Esophagus (tissue), 2 donors: ENCODE data around the gene FRMD4A. TPM values are rescaled to one million over a fixed set of nuclear protein-coding genes. Genes with fewer than 3 reads are reported as not detected.
"Not testable (repeated sequence)": the region's sequence is repeated elsewhere in the genome, so short reads cannot be mapped to it uniquely, and the experiment has no call there.

Experiments
- H3K27ac ChIP-seq, 2 donors: one replicate each; pipeline ENCODE4 v1.5.1; 2013; ENCODE audit warnings: low read depth in 2 of 2, mild to moderate bottlenecking in 2 of 2, inconsistent platforms in 1 of 2, low read length in 1 of 2, moderate library complexity in 1 of 2
- H3K27me3 ChIP-seq, 2 donors: one replicate each; pipeline ENCODE4 v1.6.1; 2013; ENCODE audit warnings: low read length in 2 of 2, control low read depth in 1 of 2, mild to moderate bottlenecking in 1 of 2; ENCODE audit not compliant: insufficient read depth in 2 of 2, control insufficient read depth in 1 of 2
- H3K36me3 ChIP-seq, 2 donors: one replicate each; pipeline ENCODE4 v1.6.1; 2013; ENCODE audit warnings: low read length in 1 of 2; ENCODE audit not compliant: control insufficient read depth in 2 of 2, insufficient read depth in 2 of 2
- H3K4me1 ChIP-seq, 2 donors: one replicate each; pipeline ENCODE4 v1.6.1; 2013; ENCODE audit warnings: low read length in 1 of 2; ENCODE audit not compliant: control insufficient read depth in 2 of 2, insufficient read depth in 2 of 2
- H3K4me3 ChIP-seq, 2 donors: one replicate each; pipeline ENCODE4 v1.5.1; 2013; ENCODE audit warnings: low read length in 2 of 2, mild to moderate bottlenecking in 2 of 2, low read depth in 1 of 2, moderate library complexity in 1 of 2
- H3K9me3 ChIP-seq, 2 donors: one replicate each; pipeline ENCODE4 v1.6.1; 2013; ENCODE audit warnings: mild to moderate bottlenecking in 2 of 2, low read depth in 1 of 2, low read length in 1 of 2, moderate library complexity in 1 of 2; ENCODE audit not compliant: control insufficient read depth in 2 of 2, insufficient read depth in 1 of 2
- WGBS, 2 donors: extraction: QIAGEN DNeasy Blood & Tissue Kit; methylation state at CpG; one replicate each; pipeline ENCODE4 v1.1.7; 2013; 5-methylcytosine and 5-hydroxymethylcytosine counted together
- polyA plus RNA-seq, 2 donors: library from polyadenylated mRNA; stranded (reverse); fragments of 200-250 nt; gene quantifications; one replicate each; pipeline ENCODE4 v1.2.3, GENCODE V29; 2013
- donor health status: healthy with polysubstance abuse.
- donor health status: Bipolar disorder and iron deficiency.

The FRMD4A gene
- polyA plus RNA-seq, 2 donors = 9.3 to 12.6 TPM

DNA sequence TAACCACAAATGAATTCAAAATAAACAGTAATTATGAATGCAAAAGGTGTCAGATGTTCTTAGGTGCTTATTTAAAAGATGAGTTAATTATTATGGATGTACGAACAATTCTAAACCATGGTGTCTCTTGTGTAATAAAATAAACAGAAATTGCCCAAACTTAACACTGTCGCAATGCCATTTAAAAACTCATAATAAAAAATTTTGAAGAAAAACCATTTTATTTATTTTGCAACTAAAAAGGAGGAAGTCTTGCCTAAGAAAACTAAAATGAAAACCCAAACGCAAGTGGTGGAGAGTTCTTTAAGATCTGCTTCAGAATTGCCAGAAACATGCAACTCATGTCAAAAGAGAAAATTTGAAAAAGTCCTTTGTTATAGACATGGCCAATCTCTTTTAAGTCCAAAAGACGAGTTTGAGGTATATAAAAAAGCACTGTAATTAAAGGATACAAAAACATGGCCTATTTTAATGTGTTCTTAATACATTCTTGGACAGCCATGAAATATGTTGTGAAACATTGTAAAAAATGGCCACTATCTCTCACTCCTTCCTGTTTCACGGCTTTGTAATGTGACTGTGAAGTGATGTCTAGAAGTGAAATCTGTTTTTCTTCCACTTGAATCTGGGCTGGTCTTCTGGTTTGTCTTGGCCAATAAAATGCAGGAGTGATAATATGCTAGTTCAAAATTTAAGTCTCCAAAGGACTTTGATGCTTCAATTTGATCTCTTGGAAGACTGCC lies 421.0 kb downstream of the FRMD4A start:
- H3K9me3 ChIP-seq = no peaks in the 10 kb centered on the region
- no peak overlapping the region for H3K27ac ChIP-seq
- 85 to 87% methylated on average over 5 of the region's 5 CpGs for WGBS, 2 donors
- H3K36me3 ChIP-seq = no peaks in the 10 kb centered on the region
- H3K4me3 ChIP-seq = no peak overlapping the region
- H3K4me1 ChIP-seq = no peaks in the 10 kb centered on the region
- no peaks in the 10 kb centered on the region for H3K27me3 ChIP-seq

DNA sequence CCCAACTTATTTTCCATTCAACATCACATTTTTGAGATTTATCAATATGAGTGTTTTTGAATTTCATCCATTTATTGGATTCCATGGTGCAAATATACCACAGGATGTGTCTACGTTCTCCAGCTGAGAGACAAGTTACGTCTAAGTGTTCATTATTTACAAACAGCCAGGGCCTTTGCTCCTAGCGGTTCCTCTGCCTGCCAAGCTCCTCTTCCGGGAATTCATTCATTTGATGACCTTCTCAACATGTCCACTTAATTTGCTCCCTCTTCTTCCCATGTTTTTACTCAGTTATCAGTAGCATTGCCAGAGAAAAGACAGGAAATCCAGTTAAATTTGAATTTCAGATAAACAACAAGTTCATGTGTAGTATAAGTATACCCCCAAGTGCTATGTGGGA lies 422.2 kb downstream of the FRMD4A start:
- H3K9me3 ChIP-seq = no peaks in the 10 kb centered on the region
- 80% methylated on average over 4 of the region's 4 CpGs for WGBS, 2 donors
- H3K27ac ChIP-seq = no peak overlapping the region
- no peaks in the 10 kb centered on the region for H3K36me3 ChIP-seq
- H3K4me3 ChIP-seq = no peak overlapping the region
- H3K27me3 ChIP-seq = no peaks in the 10 kb centered on the region
- no peaks in the 10 kb centered on the region for H3K4me1 ChIP-seq

DNA sequence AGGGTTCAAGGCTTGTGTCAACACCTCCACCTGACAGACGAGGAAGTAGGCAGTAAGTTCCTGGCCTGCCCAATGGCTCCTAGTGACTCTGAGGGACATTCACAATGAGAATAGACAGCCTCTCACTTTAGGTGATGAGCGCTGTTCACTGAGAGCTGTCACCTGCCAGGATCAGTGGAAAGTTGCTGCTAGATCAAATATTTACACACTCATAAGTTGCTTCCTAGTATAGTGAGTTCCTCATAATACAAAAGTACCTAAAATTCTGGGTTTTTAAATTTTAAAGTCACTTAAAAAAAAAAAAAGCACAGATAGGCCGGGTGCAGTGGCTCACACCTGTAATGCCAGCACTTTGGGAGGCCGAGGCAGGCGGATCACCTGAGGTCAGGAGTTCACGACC lies 423.2 kb downstream of the FRMD4A start:
- no peaks in the 10 kb centered on the region for H3K9me3 ChIP-seq
- H3K27me3 ChIP-seq = no peaks in the 10 kb centered on the region
- 75 to 83% methylated on average over 6 of the region's 6 CpGs for WGBS, 2 donors
- no peaks in the 10 kb centered on the region for H3K36me3 ChIP-seq
- H3K4me3 ChIP-seq = no peak overlapping the region
- H3K27ac ChIP-seq = no peak overlapping the region
- H3K4me1 ChIP-seq = no peaks in the 10 kb centered on the region

DNA sequence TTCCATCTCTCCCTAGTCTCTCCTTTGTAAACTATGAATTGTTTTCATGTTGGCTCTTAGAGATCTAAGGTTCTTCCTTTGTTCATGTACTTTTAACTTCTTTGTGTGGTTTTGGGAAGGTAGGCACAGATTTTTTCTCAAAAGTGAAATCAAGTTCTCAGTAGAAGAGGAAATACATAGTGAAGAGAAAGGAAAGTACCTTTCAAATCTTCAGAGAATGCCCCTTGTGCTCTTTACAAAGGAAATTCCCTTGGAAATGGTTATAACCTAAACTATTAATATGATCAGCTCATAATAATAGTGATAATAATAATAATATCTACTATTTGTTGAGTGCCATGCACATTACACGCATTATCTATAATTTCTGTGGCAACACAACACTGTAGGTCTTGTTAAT lies 425.4 kb downstream of the FRMD4A start:
- no peaks in the 10 kb centered on the region for H3K27me3 ChIP-seq
- H3K4me3 ChIP-seq = no peak overlapping the region
- no peaks in the 10 kb centered on the region for H3K9me3 ChIP-seq
- no peaks in the 10 kb centered on the region for H3K36me3 ChIP-seq
- H3K27ac ChIP-seq = no peak overlapping the region
- no peaks in the 10 kb centered on the region for H3K4me1 ChIP-seq
- 90 to 96% methylated on average over 1 of the region's 1 CpG for WGBS, 2 donors

DNA sequence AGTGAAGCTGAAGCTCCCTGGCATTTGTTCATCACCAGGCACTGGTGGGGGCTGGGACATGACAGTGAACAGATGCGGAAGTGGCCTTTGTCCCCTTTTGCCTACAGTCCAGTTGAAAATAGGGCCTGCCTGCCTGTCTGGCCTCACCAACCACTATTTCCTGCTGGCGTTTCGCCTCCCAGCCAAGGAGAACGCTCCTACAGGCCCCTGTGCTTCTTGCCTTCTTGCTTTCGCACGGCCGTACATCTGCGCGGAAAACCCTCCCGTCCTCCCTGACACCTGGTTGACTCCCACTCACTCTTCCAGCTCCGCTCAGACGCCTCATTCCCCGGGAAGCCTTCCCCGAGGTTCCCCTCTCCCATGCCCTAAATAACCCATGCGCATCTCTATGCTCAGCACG lies 426.7 kb downstream of the FRMD4A start:
- Histone ChIP-seq H3K27ac (no peak overlapping the region), H3K4me3 (no peak overlapping the region)

DNA sequence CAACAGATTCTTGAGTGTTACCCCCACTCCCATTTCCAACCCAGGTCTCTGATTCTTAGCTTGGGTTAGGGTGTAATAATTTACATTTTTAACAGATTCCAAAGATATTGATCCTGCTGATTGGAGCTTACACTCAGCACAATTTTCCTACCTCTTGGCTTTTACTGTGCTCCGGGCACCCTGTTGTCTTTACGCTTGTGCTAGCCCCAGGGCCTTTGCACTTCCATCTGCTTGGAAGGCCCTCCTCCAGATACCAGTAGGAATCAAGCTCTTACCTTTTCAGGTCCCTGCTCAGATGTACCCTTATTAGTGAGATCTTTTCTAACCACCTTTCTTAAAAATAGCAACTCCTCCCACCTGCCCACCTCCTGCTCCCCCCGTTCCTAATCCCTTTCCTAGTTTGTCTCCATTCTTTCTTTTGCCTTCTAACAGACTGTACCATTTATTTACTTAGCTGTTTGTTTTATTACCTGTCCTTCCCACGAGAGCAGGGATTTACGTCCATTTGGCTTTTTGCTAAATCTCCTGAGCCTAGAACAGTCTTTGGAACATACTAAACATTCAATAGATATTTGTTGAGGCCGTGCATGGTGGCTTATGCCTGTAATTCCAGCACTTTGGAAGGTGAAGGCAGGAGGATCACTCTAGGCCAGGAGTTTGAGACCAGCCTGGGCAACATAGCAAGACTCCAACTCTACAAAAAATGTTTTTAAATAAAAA lies 427.7 kb downstream of the FRMD4A start:
- WGBS, 2 donors = 83 to 84% methylated on average over 6 of the region's 6 CpGs
- no peaks in the 10 kb centered on the region for H3K9me3 ChIP-seq
- H3K4me1 ChIP-seq = no peaks in the 10 kb centered on the region
- no peak overlapping the region for H3K27ac ChIP-seq
- H3K4me3 ChIP-seq = no peak overlapping the region
- H3K27me3 ChIP-seq = no peaks in the 10 kb centered on the region
- no peaks in the 10 kb centered on the region for H3K36me3 ChIP-seq

More for the DNA sequence above, 426.7 kb downstream of the FRMD4A start:
- Histone ChIP-seq H3K36me3 (no peaks in the 10 kb centered on the region), H3K4me1 (no peaks in the 10 kb centered on the region), H3K9me3 (no peaks in the 10 kb centered on the region), H3K27me3 (no peaks in the 10 kb centered on the region)
- 70 to 81% methylated on average over 16 of the region's 16 CpGs for WGBS, 2 donors

DNA sequence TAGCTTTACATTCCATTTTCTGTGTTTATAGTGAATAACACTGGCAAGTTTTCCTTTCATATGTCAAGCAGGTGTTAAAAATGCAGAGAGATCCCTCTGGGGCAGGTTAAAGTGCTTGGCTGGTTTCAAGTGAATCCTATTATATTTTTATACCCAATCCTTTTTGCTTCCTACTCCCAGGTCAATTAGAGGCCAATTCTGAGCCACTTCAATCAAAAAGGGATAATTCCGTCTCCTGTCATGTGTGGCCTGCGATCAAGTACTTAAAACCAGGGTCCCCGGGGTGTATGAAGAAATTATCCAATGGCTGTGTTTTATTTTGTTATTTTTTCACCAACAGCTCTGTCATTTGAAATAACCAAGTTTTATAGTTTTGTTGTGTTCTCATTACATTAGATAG lies 430.8 kb downstream of the FRMD4A start:
- Histone ChIP-seq H3K4me1 (no peaks in the 10 kb centered on the region), H3K27ac (no peak overlapping the region), H3K27me3 (no peaks in the 10 kb centered on the region), H3K9me3 (no peaks in the 10 kb centered on the region), H3K36me3 (no peaks in the 10 kb centered on the region), H3K4me3 (no peak overlapping the region)
- 88 to 92% methylated on average over 3 of the region's 3 CpGs for WGBS, 2 donors

DNA sequence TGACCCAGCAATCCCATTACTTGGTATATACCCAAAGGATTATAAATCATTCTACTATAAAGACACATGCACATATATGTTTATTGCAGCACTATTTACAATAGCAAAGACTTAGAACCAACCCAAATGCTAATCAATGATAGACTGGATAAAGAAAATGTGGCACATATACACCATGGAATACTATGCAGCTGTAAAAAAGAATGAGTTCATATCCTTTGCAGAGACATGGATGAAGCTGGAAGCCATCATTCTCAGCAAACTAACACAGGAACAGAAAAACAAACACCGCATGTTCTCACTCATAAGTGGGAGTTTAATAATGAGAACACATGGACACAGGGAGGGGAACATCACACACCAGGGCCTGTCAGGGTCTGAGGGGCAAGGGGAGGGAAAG lies 434.6 kb downstream of the FRMD4A start:
- H3K4me1 ChIP-seq, H3K4me3 ChIP-seq, H3K27ac ChIP-seq, H3K9me3 ChIP-seq, H3K27me3 ChIP-seq, H3K36me3 ChIP-seq: not testable (repeated sequence)
- whole genome bisulfite sequencing, 2 donors = 92 to 100% methylated on average over 1 of the region's 1 CpG

DNA sequence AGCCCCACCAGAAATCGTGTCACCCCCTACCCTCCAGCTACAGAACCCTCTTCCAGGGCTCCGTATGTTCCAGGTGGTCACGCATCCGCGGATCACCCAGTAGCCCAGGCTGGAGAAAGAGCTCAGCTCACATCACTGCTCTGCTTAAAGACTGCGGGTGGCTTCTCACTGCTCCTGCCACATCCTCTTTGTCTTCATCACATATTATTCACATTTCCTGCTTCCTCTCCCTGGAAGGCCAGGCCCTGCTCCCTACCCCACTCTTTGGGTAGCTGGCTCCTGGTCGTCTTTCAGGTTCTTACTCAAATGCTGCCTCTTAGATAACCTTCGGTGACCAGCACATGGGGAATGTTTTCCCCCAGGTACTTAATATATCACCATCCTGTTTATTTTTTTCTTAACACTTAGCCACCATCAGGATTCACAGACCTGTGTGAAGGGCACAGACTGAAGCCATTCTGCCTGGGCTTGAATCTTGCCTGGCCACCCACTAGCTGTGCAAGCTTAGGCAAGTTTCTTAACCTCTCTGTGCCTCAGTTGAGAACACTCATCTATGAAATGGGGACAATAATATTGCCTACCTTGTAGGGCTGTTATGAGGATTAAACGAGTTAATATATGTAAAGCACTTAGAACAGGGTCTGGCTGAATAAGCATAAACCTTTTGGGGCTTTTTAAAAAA lies 436.2 kb downstream of the FRMD4A start:
- Histone ChIP-seq H3K9me3 (no peaks in the 10 kb centered on the region), H3K4me1 (peaks cover 0 to 3% of the 10 kb centered on the region in 2 donors), H3K27me3 (peaks cover 0 to 4% of the 10 kb centered on the region in 2 donors), H3K36me3 (no peaks in the 10 kb centered on the region), H3K4me3 (no peak overlapping the region), H3K27ac (no peak overlapping the region)
- 64 to 77% methylated on average over 9 of the region's 9 CpGs for WGBS, 2 donors
